ENCODE data around the gene VPS13C. TPM values are rescaled to one million over a fixed set of nuclear protein-coding genes. Genes with fewer than 3 reads are reported as not detected.

Gene VPS13C
- polyA plus RNA-seq, 3 donors, result 12.0 to 32.2 (median 18.4) TPM

GRCh38 chr15:62063825-62064635 lies 3.8 kb upstream of the VPS13C start:
- Histone ChIP-seq H3K4me1 (ENCODE audit: control insufficient read depth in 1 of 2, insufficient read depth in 2 of 2, low read length in 2 of 2) (peaks cover 32 to 43% of the 10 kb centered on the region in 2 donors), H3K4me3 (replicated peaks in 1 of 3; ENCODE audit: low read depth in 2 of 3, low read length in 3 of 3) (no peak overlapping the region), H3K27me3 (ENCODE audit: control insufficient read depth in 2 of 2, insufficient read depth in 2 of 2, low read length in 2 of 2) (peaks cover 54 to 73% of the 10 kb centered on the region in 2 donors), H3K36me3 (replicated peaks in 1 of 2; ENCODE audit: control insufficient read depth in 1 of 2, insufficient read depth in 2 of 2, low read length in 2 of 2) (no peaks in the 10 kb centered on the region), H3K9me3 (replicated peaks in 1 of 2; ENCODE audit: control insufficient read depth in 1 of 2, insufficient read depth in 1 of 2, low read length in 2 of 2) (peaks cover 0 to 9% of the 10 kb centered on the region in 2 donors), H3K4me2 (replicated peaks; ENCODE audit: extremely low read depth, low read length, poor library complexity, severe bottlenecking) (no peak overlapping the region), H3K27ac (ENCODE audit: low read depth in 1 of 2, low read length in 2 of 2) (no peak overlapping the region), H2AFZ (ENCODE audit: insufficient read depth, low read depth, low read length, poor library complexity, severe bottlenecking) (no peak overlapping the region), H4K20me1 (ENCODE audit: insufficient read depth, low read length) (peaks cover 11% of the 10 kb centered on the region), H3K9ac (ENCODE audit: insufficient read depth, low read length, poor library complexity, severe bottlenecking) (no peak overlapping the region), H3K79me2 (ENCODE audit: insufficient read depth, low read length) (peaks cover 6% of the 10 kb centered on the region)
- no peak for TF ChIP-seq CTCF (IDR thresholded peaks at IDR 0.05)
- no peak for DNase-seq
- peaks cover 0 to 15% (median 4%) of the 10 kb centered on the region in 7 donors for H3K9me3 Mint-ChIP-seq
- intact Hi-C loops (cut with micrococcal nuclease), result no loop called here
- H3K4me3 Mint-ChIP-seq, result peak overlapping the region in 1 of 2 donors; percentile 35
- 100% methylated on average over 2 of the region's 6 CpGs for WGBS (ENCODE audit: insufficient coverage)
- H3K4me1 Mint-ChIP-seq, result peaks cover 32% of the 10 kb centered on the region
- H3K36me3 Mint-ChIP-seq, result peaks cover 0 to 10% of the 10 kb centered on the region in 2 donors
- H3K27me3 Mint-ChIP-seq (ENCODE audit: low read depth in 3 of 3), result peaks cover 65 to 74% (median 67%) of the 10 kb centered on the region in 3 donors
- H3K27ac Mint-ChIP-seq, result no peak overlapping the region

DNA sequence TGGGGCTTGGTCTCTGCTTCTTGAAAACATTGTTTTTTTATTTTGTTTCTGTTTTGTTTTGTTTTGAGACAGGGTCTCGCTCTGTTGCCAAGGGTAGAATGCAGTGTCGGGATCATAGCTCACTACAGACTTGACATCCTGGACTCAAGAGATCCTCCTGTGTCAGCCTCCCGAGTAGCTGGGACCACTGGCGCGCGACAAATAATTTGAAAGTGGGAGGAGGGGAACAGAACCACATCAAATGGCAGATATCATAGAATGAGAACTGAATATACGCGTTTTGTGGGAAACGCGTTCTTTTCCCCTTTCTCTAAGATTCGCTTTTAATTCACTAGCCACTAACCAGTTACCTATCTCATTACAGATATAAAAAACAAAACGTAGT lies 641 bp upstream of the VPS13C start:
- peak overlapping the region; percentile 56 to 95 for H3K27ac ChIP-seq (ENCODE audit: low read depth in 1 of 2, low read length in 2 of 2)
- H3K4me3 Mint-ChIP-seq, result peak overlapping the region; percentile 96 to 98
- peak overlapping the region; percentile 83 to 98 (median 94) for H3K27ac Mint-ChIP-seq
- peaks cover 3 to 9% of the 10 kb centered on the region in 2 donors for H3K36me3 Mint-ChIP-seq
- H3K9me3 ChIP-seq (replicated peaks in 1 of 2; ENCODE audit: control insufficient read depth in 1 of 2, insufficient read depth in 1 of 2, low read length in 2 of 2), result peaks cover 0 to under 1% of the 10 kb centered on the region in 2 donors
- peaks cover 37 to 39% of the 10 kb centered on the region in 2 donors for H3K4me1 ChIP-seq (ENCODE audit: control insufficient read depth in 1 of 2, insufficient read depth in 2 of 2, low read length in 2 of 2)
- H3K79me2 ChIP-seq (ENCODE audit: insufficient read depth, low read length), result peaks cover 37% of the 10 kb centered on the region
- H3K27me3 Mint-ChIP-seq (ENCODE audit: low read depth in 3 of 3), result peaks cover 42 to 47% (median 44%) of the 10 kb centered on the region in 3 donors
- DNase-seq, result no peak
- H4K20me1 ChIP-seq (ENCODE audit: insufficient read depth, low read length), result peaks cover 36% of the 10 kb centered on the region
- peaks cover 0 to 4% (median 0%) of the 10 kb centered on the region in 7 donors for H3K9me3 Mint-ChIP-seq
- peak overlapping the region; percentile 88 for H2AFZ ChIP-seq (ENCODE audit: insufficient read depth, low read depth, low read length, poor library complexity, severe bottlenecking)
- H3K36me3 ChIP-seq (replicated peaks in 1 of 2; ENCODE audit: control insufficient read depth in 1 of 2, insufficient read depth in 2 of 2, low read length in 2 of 2), result no peaks in the 10 kb centered on the region
- peaks cover 33 to 50% of the 10 kb centered on the region in 2 donors for H3K27me3 ChIP-seq (ENCODE audit: control insufficient read depth in 2 of 2, insufficient read depth in 2 of 2, low read length in 2 of 2)
- intact Hi-C loops (cut with micrococcal nuclease), result no loop called here
- H3K4me1 Mint-ChIP-seq, result peaks cover 29% of the 10 kb centered on the region
- peak overlapping the region; percentile 90 for H3K4me2 ChIP-seq (replicated peaks; ENCODE audit: extremely low read depth, low read length, poor library complexity, severe bottlenecking)
- no peak for TF ChIP-seq CTCF (IDR thresholded peaks at IDR 0.05)
- 0% methylated on average over 2 of the region's 12 CpGs for WGBS (ENCODE audit: insufficient coverage)
- H3K4me3 ChIP-seq (replicated peaks in 1 of 3; ENCODE audit: low read depth in 2 of 3, low read length in 3 of 3), result peak overlapping the region; percentile 73 to 94 (median 92)
- peak overlapping the region; percentile 96 for H3K9ac ChIP-seq (ENCODE audit: insufficient read depth, low read length, poor library complexity, severe bottlenecking)

All from CD14-positive monocyte (primary cell).